ENCODE measurements around the gene THAP9. TPM values are rescaled to one million over a fixed set of nuclear protein-coding genes. Genes with fewer than 3 reads are reported as not detected.
A peak's percentile ranks its signal among the peaks of the same experiment; 100 is the strongest.

The THAP9 gene, protein sequence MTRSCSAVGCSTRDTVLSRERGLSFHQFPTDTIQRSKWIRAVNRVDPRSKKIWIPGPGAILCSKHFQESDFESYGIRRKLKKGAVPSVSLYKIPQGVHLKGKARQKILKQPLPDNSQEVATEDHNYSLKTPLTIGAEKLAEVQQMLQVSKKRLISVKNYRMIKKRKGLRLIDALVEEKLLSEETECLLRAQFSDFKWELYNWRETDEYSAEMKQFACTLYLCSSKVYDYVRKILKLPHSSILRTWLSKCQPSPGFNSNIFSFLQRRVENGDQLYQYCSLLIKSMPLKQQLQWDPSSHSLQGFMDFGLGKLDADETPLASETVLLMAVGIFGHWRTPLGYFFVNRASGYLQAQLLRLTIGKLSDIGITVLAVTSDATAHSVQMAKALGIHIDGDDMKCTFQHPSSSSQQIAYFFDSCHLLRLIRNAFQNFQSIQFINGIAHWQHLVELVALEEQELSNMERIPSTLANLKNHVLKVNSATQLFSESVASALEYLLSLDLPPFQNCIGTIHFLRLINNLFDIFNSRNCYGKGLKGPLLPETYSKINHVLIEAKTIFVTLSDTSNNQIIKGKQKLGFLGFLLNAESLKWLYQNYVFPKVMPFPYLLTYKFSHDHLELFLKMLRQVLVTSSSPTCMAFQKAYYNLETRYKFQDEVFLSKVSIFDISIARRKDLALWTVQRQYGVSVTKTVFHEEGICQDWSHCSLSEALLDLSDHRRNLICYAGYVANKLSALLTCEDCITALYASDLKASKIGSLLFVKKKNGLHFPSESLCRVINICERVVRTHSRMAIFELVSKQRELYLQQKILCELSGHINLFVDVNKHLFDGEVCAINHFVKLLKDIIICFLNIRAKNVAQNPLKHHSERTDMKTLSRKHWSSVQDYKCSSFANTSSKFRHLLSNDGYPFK
- 1 to 10 TPM; 2.2 to 4.9 (median 4.4) TPM for total RNA-seq
- polyA plus RNA-seq: 1 to 10 TPM; 1.7 to 2.7 TPM
- 11.3 reads per million, percentile 38 among the genes with 10 or more reads in this experiment for total RNA-seq

DNA sequence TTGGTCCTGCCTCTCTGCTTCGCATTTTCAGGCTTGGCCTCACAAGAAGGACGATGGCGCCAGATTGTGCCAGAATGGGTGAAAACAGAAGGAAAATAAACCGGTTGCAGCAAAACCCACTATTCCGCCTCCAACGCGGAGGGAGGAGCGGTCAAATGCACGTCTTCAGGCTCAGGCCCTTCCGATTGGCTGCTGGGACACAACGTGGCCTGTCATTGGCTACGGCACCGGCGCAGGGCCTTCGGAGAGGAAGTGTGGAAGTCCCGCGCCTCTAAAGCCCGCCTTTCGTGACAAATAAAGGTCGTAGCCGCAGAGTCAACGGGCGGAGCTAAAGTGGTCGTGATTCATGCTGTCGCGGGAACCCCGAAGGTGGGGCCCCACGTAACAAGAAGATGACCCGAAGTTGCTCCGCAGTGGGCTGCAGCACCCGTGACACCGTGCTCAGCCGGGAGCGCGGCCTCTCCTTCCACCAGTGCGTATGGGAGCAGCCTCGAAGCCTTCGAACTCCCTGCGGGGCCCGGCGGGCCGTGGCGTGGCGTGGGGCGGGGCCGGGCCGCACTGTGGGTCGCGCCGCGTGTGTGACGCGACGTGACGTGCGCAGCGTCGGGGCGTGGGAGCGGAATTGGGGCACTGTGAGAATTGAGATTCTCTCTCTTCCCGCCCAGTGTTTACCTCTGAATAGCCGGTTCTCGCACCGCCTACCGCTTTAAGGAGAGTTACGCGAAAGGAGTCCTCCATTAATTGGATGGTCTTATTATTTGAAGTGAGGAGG is at the start of gene THAP9:
Gene THAP9, plus strand, starts transcription at position 325 of the 772 bp plus-strand sequence. Its CDS starts 68 bp downstream, at position 393.
- Mint-ChIP-seq H3K36me3 (peaks cover 0 to 12% (median 8%) of the 10 kb centered on the region in 5 donors), H3K4me3 (no peak within 1 kb of the TSS), H3K4me1 (peaks cover 0 to 30% (median 15%) of the 10 kb centered on the region in 7 donors), H3K9me3 (no peaks in the 10 kb centered on the region), H3K27me3 (peaks cover 0 to 2% (median 0%) of the 10 kb centered on the region in 5 donors), H3K27ac (no peak within 1 kb of the TSS)
- peak within 1 kb of the TSS; percentile 91 for H3K4me3 ChIP-seq (ENCODE audit: low read length)
- peaks cover 13 to 15% of the 10 kb centered on the region in 2 donors for H3K4me1 ChIP-seq (ENCODE audit: control insufficient read depth in 2 of 2, insufficient read depth in 2 of 2, low read length in 2 of 2)
- peak; percentile 92 to 100 (median 98) for DNase-seq
- no peaks in the 10 kb centered on the region for H3K9me3 ChIP-seq (ENCODE audit: control insufficient read depth in 2 of 3, low read length in 3 of 3)
- no peaks in the 10 kb centered on the region for H3K36me3 ChIP-seq (ENCODE audit: control insufficient read depth in 2 of 3, insufficient read depth in 3 of 3, low read length in 3 of 3)
- H3K27me3 ChIP-seq (ENCODE audit: control insufficient read depth in 2 of 2, insufficient read depth in 2 of 2, low read length in 2 of 2): no peaks in the 10 kb centered on the region
- ChIA-PET CTCF (interaction anchor here (0.8 to 2.0 kb wide), 5 partner anchors 11 to 134 kb away, joined by 3 to 11 read pairs (median 4); partner anchors contain the start of genes COPS4 and LIN54), POLR2A (interaction anchor here (0.6 to 2.9 kb wide), 13 partner anchors 8 to 572 kb away, joined by 3 to 33 read pairs (median 5); partner anchors contain the start of genes COPS4, HNRNPD, HNRNPDL and LIN54)
- intact Hi-C loops (cut with micrococcal nuclease): loop anchor here (1.0 to 5.0 kb wide), 23 partner anchors 9 to 1408 kb away; partner anchors contain the start of genes COQ2 (in 2 of the 2), HELQ (in 2 of the 2), LIN54 (in 2 of the 2) and SEC31A (in 2 of the 2)
- H3K27ac ChIP-seq (ENCODE audit: low read depth, low read length): peak within 1 kb of the TSS; percentile 98
- ATAC-seq: peak; percentile 91

DNA sequence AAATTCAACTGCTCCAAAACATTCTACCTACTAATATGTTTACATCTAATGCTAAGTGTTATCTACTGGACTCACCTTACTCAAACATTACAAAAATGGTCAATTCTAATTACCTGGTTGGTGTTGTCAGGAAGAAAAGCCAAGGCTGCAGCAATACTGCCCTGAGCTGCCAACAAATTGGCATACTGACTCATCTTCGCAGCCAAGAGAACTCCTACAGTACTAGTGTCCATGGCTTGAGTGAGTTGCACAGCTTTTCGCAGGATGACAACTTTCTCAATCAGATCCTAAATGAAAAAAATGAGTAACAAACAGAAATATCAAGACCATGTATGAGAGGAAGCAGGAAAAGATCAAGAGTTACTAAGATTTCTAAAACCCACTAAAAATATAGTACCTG is 49.2 kb upstream of the THAP9 start:
- POLR2A ChIA-PET: interaction anchor here (2.3 kb wide), 1 partner anchor 38 kb away, joined by 5 read pairs; no protein-coding TSS in a partner anchor

DNA sequence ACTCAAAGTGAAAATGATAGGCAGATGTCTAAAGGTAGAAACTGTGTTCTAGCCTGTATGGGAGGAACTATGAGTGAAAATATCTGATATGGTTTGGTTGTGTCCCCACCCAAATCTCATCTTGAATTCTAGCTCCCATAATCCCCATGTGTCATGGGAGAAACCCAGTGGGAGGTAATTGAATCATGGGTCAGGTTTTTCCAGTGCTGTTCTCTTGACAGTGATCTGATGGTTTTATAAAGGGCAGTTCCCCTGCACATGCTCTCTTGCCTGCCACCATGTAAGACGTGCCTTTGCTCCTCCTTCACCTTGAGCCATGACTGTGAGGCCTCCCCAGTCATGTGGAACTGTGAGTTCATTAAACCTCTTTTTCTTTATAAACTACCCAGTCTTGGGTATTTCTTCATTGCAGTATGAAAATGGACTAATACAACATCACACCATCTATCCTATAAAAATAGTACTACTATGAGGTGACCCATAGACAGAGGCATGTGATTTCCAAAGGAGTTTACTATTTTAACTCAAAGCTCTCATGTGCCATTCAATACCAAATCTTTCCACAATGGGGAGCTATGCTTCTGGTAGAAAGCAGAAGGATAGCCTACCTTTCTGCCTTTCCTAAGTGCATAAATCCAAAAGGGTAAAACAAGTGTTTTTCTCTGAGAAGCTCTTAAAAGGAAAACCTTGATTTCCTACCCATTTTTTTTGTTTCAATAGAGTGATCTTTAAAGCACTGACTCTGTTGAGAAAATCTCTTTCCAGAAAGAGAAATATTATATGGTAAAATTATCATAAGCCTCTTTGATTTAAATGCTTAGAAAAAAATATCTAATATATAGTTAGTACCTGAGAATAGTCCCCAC is 48.4 kb upstream of the THAP9 start:
- Histone ChIP-seq H3K27me3 (ENCODE audit: control insufficient read depth in 2 of 2, insufficient read depth in 2 of 2, low read length in 2 of 2) (no peaks in the 10 kb centered on the region), H3K27ac (ENCODE audit: low read depth, low read length) (no peak overlapping the region), H3K4me1 (ENCODE audit: control insufficient read depth in 2 of 2, insufficient read depth in 2 of 2, low read length in 2 of 2) (no peaks in the 10 kb centered on the region), H3K36me3 (ENCODE audit: control insufficient read depth in 2 of 3, insufficient read depth in 3 of 3, low read length in 3 of 3) (peaks cover 22 to 58% (median 35%) of the 10 kb centered on the region in 3 experiments), H3K9me3 (ENCODE audit: control insufficient read depth in 2 of 3, low read length in 3 of 3) (no peaks in the 10 kb centered on the region), H3K4me3 (ENCODE audit: low read length) (no peak overlapping the region)
- Mint-ChIP-seq H3K4me3 (no peak overlapping the region), H3K36me3 (peaks cover 27 to 54% (median 38%) of the 10 kb centered on the region in 5 donors), H3K4me1 (peaks cover 0 to 17% (median 3%) of the 10 kb centered on the region in 7 donors), H3K27ac (peak overlapping the region in 4 of 9 donors; percentile 21 to 47 (median 30)), H3K9me3 (no peaks in the 10 kb centered on the region), H3K27me3 (no peaks in the 10 kb centered on the region)
- peak in 6 of 9 donors; percentile 20 to 38 (median 32) for DNase-seq
- CTCF ChIA-PET: interaction anchor here (0.5 to 2.7 kb wide), 8 partner anchors 44 to 500 kb away, joined by 3 to 11 read pairs (median 3); partner anchors contain the start of gene THAP9
- POLR2A ChIA-PET: interaction anchor here (0.6 to 2.3 kb wide), 4 partner anchors 15 to 475 kb away, joined by 3 to 5 read pairs (median 4); no protein-coding TSS in a partner anchor
- peak; percentile 58 for ATAC-seq
- intact Hi-C loops (cut with micrococcal nuclease): loop anchor here (1.0 to 5.0 kb wide), 6 partner anchors 39 to 430 kb away; partner anchors contain the start of genes COQ2 (in 1 of the 2), LIN54 (in 1 of the 2), SEC31A (in 1 of the 2) and THAP9 (in 1 of the 2)

More for the DNA sequence above, 49.2 kb upstream of the THAP9 start:
- H3K27me3 ChIP-seq (ENCODE audit: control insufficient read depth in 2 of 2, insufficient read depth in 2 of 2, low read length in 2 of 2): no peaks in the 10 kb centered on the region
- Mint-ChIP-seq H3K27me3 (no peaks in the 10 kb centered on the region), H3K9me3 (no peaks in the 10 kb centered on the region), H3K4me3 (no peak overlapping the region), H3K27ac (no peak overlapping the region), H3K4me1 (peaks cover 0 to 17% (median 3%) of the 10 kb centered on the region in 7 donors), H3K36me3 (peaks cover 27 to 61% (median 40%) of the 10 kb centered on the region in 5 donors)
- peaks cover 22 to 57% (median 35%) of the 10 kb centered on the region in 3 experiments for H3K36me3 ChIP-seq (ENCODE audit: control insufficient read depth in 2 of 3, insufficient read depth in 3 of 3, low read length in 3 of 3)
- H3K9me3 ChIP-seq (ENCODE audit: control insufficient read depth in 2 of 3, low read length in 3 of 3): no peaks in the 10 kb centered on the region
- DNase-seq: no peak
- H3K4me3 ChIP-seq (ENCODE audit: low read length): no peak overlapping the region
- no peak for ATAC-seq
- H3K4me1 ChIP-seq (ENCODE audit: control insufficient read depth in 2 of 2, insufficient read depth in 2 of 2, low read length in 2 of 2): no peaks in the 10 kb centered on the region
- CTCF ChIA-PET: interaction anchor here (0.6 to 2.7 kb wide), 2 partner anchors 48 to 499 kb away, joined by 3 to 11 read pairs; partner anchors contain the start of gene THAP9
- intact Hi-C loops (cut with micrococcal nuclease): loop anchor here in 1 of 2 donors (5.0 kb wide), 1 partner anchor 431 kb away; the partner anchor contains the start of gene COQ2
- no peak overlapping the region for H3K27ac ChIP-seq (ENCODE audit: low read depth, low read length)

DNA sequence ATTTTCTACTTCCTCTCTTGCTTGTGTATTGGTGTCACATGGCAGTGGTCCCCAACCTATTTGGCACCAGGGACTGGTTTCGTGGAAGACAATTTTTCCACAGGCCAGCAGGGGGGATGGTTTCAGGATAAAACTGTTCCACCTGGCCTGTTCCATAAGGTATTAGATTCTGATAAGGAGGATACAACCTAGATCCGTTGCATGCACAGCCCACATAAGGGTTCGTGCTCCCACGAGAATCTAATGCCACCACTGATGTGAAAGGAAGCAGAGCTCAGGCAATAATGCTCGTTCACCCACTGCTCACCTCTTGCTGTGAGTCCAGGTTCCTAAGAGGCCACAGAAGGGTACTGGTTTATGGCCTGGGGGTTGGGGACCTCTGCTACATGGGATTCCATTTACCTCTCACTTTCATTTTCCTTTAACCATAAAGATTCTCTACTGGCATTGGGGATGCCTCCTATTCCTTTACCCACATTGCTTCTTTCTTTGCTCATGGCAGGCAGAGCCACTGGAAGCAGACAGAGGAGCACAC is 47.7 kb upstream of the THAP9 start:
- DNase-seq (no peak), ATAC-seq (no peak)
- no peaks in the 10 kb centered on the region for H3K9me3 ChIP-seq (ENCODE audit: control insufficient read depth in 2 of 3, low read length in 3 of 3)
- H3K4me3 ChIP-seq (ENCODE audit: low read length): no peak overlapping the region
- Mint-ChIP-seq H3K4me3 (no peak overlapping the region), H3K36me3 (peaks cover 27 to 50% (median 36%) of the 10 kb centered on the region in 5 donors), H3K9me3 (no peaks in the 10 kb centered on the region), H3K27ac (peak overlapping the region in 2 of 9 donors; percentile 16 to 46), H3K27me3 (no peaks in the 10 kb centered on the region), H3K4me1 (peaks cover 0 to 17% (median 3%) of the 10 kb centered on the region in 7 donors)
- H3K4me1 ChIP-seq (ENCODE audit: control insufficient read depth in 2 of 2, insufficient read depth in 2 of 2, low read length in 2 of 2): no peaks in the 10 kb centered on the region
- no peaks in the 10 kb centered on the region for H3K27me3 ChIP-seq (ENCODE audit: control insufficient read depth in 2 of 2, insufficient read depth in 2 of 2, low read length in 2 of 2)
- no peak overlapping the region for H3K27ac ChIP-seq (ENCODE audit: low read depth, low read length)
- intact Hi-C loops (cut with micrococcal nuclease): loop anchor here (1.0 to 5.0 kb wide), 6 partner anchors 38 to 429 kb away; partner anchors contain the start of genes COQ2 (in 1 of the 2), LIN54 (in 1 of the 2), SEC31A (in 1 of the 2) and THAP9 (in 1 of the 2)
- H3K36me3 ChIP-seq (ENCODE audit: control insufficient read depth in 2 of 3, insufficient read depth in 3 of 3, low read length in 3 of 3): peaks cover 22 to 58% (median 29%) of the 10 kb centered on the region in 3 experiments
- POLR2A ChIA-PET: interaction anchor here (0.6 to 1.1 kb wide), 3 partner anchors 15 to 474 kb away, joined by 3 to 4 read pairs (median 3); partner anchors contain the start of gene THAP9
- CTCF ChIA-PET: interaction anchor here (0.5 to 2.7 kb wide), 9 partner anchors 11 to 431 kb away, joined by 3 to 11 read pairs (median 3); partner anchors contain the start of gene THAP9

Data from naive thymus-derived CD4-positive, alpha-beta T cell (primary cell).